Measurements from ENCODE around the gene LAPTM4A. TPM values are rescaled to one million over a fixed set of nuclear protein-coding genes. Genes with fewer than 3 reads are reported as not detected.

Gene LAPTM4A
- total RNA-seq, 1 experiment from 2014 or later, result 123 TPM

- DNase-seq (ENCODE audit: low read depth, low spot score) (no peak), ATAC-seq (no peak)
- BruUV-seq (replicated peaks), result TSS peak; percentile 92
- ChIA-PET CTCF (no interaction called here), POLR2A (interaction anchor here (0.6 kb wide), 2 partner anchors 44 to 89 kb away, joined by 3 read pairs; no protein-coding TSS in a partner anchor)
- intact Hi-C loops (cut with micrococcal nuclease; ENCODE audit: unreplicated experiment) (no loop called here), in situ Hi-C loops (cut with HindIII; ENCODE audit: low pct_unique_long_range_greater_than_20kb, low sequenced_read_pairs) (no loop called here)
- H3K9me3 ChIP-seq (ENCODE audit: control insufficient read depth, insufficient read depth, low read depth, low read length), result no peaks in the 10 kb centered on the region
- peak overlapping the region; percentile 95 for H3K27ac ChIP-seq (ENCODE audit: low read length)
- H3K4me3 ChIP-seq (ENCODE audit: low read depth in 2 of 2, low read length in 2 of 2), result peak overlapping the region; percentile 90 to 99
- H3K36me3 ChIP-seq (ENCODE audit: control insufficient read depth, insufficient read depth, low read length), result peaks cover 4% of the 10 kb centered on the region; the same call in 1 of the 2 replicates
- no peaks in the 10 kb centered on the region for H3K27me3 ChIP-seq (ENCODE audit: control insufficient read depth, insufficient read depth, low read length)
- H3K4me1 ChIP-seq (ENCODE audit: control insufficient read depth, insufficient read depth, low read length), result peaks cover 16% of the 10 kb centered on the region
- TF ChIP-seq SIN3A (IDR thresholded peaks at IDR 0.05; ENCODE audit: borderline replicate concordance, insufficient read depth, low read depth, low read length), result no peak
- no peak for TF ChIP-seq POLR2AphosphoS5 (IDR thresholded peaks at IDR 0.05; ENCODE audit: low read depth, low read length)
- no peak for TF ChIP-seq CTCF (IDR thresholded peaks at IDR 0.05)
- no peak for TF ChIP-seq TCF7L2 (IDR thresholded peaks at IDR 0.05; ENCODE audit: low read depth, low read length)
- no peak for TF ChIP-seq REST (IDR thresholded peaks at IDR 0.05; ENCODE audit: insufficient read depth in 1 of 2, low read depth in 2 of 2, low read length in 1 of 2)
These were observed 61.1 kb downstream of the LAPTM4A start for GRCh38 chr2:19990416-19990728.

GRCh38 chr2:19989667-19990415 lies 61.6 kb downstream of the LAPTM4A start, which contains the start of gene WDR35:
Gene WDR35 (minus strand): TSS chr2:19990105. CDS start chr2:19990015, 90 bp downstream.
- H3K9me3 ChIP-seq (ENCODE audit: control insufficient read depth, insufficient read depth, low read depth, low read length), result no peaks in the 10 kb centered on the region
- ChIA-PET POLR2A (interaction anchor here (0.6 kb wide), 2 partner anchors 44 to 88 kb away, joined by 3 read pairs; no protein-coding TSS in a partner anchor), CTCF (no interaction called here)
- peak within 1 kb of the TSS; percentile 95 for H3K27ac ChIP-seq (ENCODE audit: low read length)
- H3K36me3 ChIP-seq (ENCODE audit: control insufficient read depth, insufficient read depth, low read length), result peaks cover 4% of the 10 kb centered on the region; the same call in 1 of the 2 replicates
- peak within 1 kb of the TSS; percentile 90 to 99 for H3K4me3 ChIP-seq (ENCODE audit: low read depth in 2 of 2, low read length in 2 of 2)
- in situ Hi-C loops (cut with HindIII; ENCODE audit: low pct_unique_long_range_greater_than_20kb, low sequenced_read_pairs), result no loop called here
- DNase-seq (ENCODE audit: low read depth, low spot score), result peak; percentile 67
- no peaks in the 10 kb centered on the region for H3K27me3 ChIP-seq (ENCODE audit: control insufficient read depth, insufficient read depth, low read length)
- intact Hi-C loops (cut with micrococcal nuclease; ENCODE audit: unreplicated experiment), result no loop called here
- peaks cover 16% of the 10 kb centered on the region for H3K4me1 ChIP-seq (ENCODE audit: control insufficient read depth, insufficient read depth, low read length)
- BruUV-seq (replicated peaks), result no TSS peak
- peak; percentile 99 for ATAC-seq
- TF ChIP-seq REST (IDR thresholded peaks at IDR 0.05; ENCODE audit: insufficient read depth in 1 of 2, low read depth in 2 of 2, low read length in 1 of 2), result 0 out of 4 replicates have a peak, but pooled peaks of 1 of the 2 experiments have one; percentile 34
- TF ChIP-seq POLR2AphosphoS5 (IDR thresholded peaks at IDR 0.05; ENCODE audit: low read depth, low read length), result peak; percentile 93
- no peak for TF ChIP-seq CTCF (IDR thresholded peaks at IDR 0.05)
- peak; percentile 95; the same call in 1 of the 2 replicates for TF ChIP-seq SIN3A (IDR thresholded peaks at IDR 0.05; ENCODE audit: borderline replicate concordance, insufficient read depth, low read depth, low read length)
- no peak for TF ChIP-seq TCF7L2 (IDR thresholded peaks at IDR 0.05; ENCODE audit: low read depth, low read length)
